GM19463 (cell line): ENCODE results near the gene ARHGAP18.
"Not testable (repeated sequence)": the region's sequence is repeated elsewhere in the genome, so short reads cannot be mapped to it uniquely, and the experiment has no call there.

ENCODE experiments used
- ATAC-seq: cut with Tn5 transposase; IDR thresholded peaks from one replicate; pipeline ENCODE4 v1.9.1; 2021; ENCODE audit warnings: mild to moderate bottlenecking, moderate library complexity; ENCODE audit not compliant: unreplicated experiment

Gene ARHGAP18

DNA sequence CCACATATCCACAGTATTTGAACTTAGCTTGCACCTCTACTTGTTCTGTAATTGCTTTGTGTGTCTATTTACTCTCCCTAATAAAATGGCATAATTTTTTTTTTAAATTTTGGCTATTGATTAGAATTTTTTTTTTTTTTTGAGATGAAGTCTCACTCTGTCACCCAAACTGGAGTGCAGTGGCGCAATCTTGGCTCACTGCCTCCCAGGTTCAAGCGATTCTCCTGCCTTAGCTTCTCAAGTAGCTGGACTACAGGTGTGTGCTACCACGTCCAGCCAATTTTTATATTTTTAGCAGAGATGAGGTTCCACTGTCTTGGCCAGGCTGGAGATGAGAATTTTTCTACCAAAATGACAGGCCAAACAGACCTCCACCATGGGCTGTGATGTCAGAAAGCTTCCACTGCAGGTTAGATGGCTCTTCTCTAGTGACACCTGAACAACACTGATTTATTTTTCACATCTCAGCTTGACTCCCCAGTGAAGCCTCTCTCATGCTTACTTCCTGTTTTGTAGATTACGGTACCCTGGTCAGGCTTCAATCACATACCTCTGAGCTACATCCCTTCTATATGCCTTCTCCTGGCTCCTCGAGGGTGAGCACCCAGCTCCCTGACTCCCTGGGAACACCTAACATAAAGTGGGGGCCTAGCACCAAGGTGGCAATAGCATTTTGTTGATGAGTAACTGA is 112.8 kb downstream of the ARHGAP18 start:
- no peak for ATAC-seq

DNA sequence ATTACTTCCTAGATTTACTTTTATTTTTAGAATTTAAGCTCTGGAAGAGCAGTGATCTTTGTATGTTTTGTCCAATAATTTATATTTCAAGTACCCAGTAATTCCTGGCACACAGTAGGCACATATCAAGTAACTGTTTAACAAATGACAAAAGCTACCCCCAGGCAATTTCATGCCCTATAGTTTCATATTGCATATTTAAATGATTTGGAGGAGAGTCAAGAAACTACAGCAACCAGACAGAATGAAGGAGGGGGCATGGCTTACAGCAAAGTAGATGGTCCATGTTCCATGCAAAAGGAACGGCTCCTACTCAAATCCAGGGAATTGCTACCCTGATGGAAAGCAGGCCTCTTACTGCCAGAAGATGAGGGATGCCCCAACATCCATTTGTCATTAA is 113.5 kb downstream of the ARHGAP18 start:
- ATAC-seq = no peak

DNA sequence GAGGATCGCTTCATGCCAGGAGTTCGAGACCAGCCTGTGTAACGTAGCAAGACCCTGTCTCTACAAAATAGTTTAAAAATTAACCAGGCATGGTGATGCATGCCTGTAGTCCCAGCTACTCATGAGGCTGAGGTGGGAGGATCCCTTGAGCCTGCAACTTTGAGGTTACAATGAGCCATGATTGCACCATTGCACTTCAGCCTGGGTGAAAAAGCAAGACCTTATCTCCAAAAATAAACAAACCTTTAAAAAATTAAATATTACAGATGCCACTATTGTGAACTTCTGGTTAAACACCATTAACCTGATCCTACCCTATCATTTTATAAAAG is 116.8 kb downstream of the ARHGAP18 start:
- ATAC-seq = no peak

DNA sequence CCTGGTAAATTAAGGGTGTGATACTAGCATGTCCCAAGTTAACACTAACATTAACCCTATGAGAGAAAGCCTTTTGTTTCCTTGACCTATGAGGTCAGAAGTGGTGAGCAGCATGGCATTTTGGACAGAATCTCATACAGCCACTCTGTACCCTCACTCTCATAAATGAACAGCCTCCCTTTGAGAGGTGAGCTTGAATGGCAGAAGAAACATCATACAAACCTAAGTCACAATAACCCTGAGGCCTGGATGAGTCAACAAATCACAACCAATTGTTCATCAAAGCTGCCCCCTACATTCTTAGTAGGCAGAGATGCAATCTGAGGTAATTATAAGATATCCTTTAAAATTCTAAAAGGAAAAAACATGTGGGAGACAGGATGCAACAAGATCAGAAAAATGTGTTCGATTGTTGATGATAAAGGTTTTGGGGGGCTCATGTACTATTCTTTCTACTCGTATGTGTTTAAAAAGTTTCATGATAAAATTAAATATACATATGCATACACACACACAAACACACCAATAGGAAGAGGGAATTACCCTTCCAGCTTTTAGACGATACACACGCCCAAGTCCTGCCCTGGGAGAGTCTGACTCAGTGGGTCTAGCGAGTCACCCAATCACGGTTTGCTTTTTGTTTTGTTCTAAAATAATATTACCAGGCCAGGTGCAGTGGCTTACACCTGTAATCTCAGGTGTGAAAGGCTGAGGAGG is 117.3 kb downstream of the ARHGAP18 start:
- no peak for ATAC-seq

DNA sequence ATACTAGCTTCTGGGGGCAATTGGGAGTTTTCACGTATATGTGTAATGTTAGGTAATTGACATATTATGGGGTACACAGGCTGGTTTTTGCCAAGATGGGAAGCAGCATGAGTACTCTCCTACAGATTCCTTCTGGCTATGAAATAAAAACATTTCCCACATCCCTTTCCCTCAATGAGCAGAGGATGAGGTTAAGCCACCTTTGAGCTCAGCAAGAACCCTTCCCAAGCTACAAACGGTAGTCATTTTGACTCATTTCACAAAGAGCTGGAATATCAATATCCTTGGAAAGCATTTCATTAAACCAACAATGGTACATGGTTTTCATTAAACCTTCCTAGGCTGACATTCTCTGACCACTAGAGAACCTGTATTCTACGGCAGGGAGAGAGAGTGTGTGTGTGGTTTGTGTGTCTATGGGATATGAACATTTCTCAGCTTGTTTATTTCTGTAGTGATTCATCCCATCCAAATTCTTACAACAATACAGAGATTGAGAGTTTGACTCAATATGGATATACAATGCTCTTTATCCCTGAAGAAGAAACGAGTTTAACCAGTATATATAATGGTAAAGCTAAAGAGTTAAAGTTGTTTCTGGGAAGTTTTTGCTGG is 119.5 kb downstream of the ARHGAP18 start:
- no peak for ATAC-seq

DNA sequence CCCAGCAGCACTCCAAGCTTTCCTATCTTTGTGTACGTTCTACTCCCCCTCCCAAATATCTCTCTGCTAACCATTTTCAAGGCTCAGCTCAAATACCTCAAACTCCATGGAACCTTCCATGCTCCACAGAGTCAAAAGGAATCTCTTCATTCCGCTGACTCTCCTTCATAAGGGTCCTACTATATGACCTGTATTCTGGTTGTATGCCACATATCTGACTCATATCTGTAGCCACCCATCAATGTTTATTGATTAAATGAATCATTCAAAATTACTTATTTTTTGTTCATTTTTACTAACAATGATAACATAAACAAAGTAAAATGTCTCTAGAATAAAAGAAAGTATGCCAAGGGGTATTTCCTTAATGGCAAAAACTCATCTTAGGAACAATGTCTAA is 123.2 kb downstream of the ARHGAP18 start:
- ATAC-seq = no peak

DNA sequence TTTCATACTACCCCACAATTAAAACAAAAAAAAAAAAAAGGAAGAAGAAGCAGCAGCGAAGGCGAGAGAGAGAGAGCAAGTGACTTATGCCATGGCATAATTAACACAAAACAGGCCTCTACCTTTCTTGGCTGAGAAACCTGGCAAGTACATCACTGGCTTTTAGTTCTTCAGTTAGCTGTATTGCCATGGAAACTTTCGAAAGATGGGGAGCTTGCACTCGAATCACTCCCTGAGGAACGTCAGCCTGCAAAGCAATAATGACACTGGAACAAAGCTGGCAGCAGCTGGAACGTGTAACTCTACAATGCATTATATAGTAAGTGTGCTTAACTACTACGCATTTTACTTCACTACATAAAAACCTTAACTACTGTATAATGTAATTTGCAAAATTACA is 126.1 kb downstream of the ARHGAP18 start:
- no peak for ATAC-seq

DNA sequence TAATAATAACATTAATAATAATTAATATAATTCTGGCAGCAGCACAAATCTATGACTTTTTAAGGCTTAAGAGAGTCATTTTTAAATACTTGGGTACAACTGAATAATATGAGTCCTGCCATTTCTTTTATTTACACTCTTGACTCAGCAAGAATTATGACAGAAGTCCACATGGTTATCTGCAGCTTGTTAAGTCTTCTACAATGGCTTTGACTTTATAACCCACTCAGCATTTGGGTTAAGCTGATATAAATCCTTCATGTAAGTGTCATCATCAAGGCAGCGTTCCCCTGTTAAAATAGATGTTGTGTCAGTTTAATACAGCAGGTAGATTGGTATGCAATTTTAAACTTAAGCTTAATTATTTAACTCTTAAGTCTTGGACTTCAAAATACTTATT is 131.7 kb downstream of the ARHGAP18 start:
- ATAC-seq = no peak

DNA sequence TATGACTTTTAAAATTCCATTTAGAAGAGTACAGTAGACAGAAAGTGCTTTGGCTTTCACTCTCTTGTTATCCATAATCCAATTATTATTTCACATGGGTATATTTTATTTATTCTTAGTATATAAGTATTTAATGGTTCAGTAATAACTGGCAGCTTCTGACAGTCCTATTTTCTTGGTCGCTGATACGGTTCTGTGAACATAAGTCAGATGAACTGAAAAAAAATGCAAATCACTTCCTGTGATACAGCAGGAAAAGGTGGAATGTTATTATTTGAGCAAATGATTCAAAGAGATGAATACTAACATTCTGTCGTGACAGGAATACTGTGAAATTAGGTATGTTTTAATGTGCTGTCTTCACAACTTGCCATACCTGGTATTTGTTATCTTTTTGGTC is 132.3 kb downstream of the ARHGAP18 start:
- ATAC-seq = no peak

DNA sequence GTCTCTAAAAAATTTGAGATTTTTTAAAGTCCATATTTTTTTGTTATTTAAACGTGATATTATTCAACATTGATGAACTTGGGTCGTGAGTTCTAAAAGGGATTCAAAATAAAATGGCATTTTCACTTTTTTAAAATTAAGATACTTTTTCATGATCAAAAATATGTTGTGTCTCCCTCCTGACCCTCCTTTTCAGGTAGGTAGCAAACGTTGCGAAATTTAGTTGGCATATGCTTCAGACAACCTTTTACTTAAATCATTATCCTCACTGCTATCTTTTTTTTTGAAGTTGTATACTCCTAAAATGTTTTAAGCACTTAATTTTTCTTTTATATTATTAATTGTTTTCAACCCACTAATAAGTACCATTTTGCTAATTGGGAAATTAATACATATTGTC is 133.5 kb downstream of the ARHGAP18 start:
- no peak for ATAC-seq

DNA sequence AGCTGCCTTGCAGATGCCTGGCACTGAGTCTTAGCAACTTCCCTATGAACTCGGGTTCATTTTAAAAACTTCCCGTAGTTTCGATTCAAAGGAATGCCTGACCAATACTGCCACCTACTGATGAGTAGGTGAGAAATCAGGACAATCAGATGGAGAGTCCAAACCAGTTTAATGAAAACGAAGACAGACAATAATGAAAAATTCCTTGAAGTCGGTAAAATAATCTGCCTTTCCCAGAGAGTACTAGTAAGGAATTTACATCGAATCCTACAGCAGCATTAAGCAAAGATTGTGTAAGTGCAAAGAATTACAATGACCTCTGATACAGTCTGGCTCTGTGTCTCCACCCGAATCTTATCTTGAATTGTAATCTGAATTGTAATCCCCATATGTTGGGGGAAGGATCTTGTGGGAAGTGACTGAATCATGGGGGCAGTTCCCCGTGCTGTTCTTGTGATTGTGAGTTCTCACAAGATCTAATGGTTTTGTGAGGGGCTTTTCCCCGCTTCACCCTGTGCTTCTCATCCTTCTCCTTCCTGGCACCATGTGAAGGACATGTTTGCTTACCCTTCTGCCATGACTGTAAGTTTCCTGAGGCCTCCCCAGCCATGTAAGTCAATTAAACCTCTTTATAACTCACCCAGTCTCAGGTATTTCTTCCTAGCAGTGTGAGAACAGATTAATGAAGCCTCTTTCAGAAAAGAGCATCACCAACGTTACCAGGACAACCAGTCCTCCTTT is 134.4 kb downstream of the ARHGAP18 start:
- ATAC-seq = no peak

DNA sequence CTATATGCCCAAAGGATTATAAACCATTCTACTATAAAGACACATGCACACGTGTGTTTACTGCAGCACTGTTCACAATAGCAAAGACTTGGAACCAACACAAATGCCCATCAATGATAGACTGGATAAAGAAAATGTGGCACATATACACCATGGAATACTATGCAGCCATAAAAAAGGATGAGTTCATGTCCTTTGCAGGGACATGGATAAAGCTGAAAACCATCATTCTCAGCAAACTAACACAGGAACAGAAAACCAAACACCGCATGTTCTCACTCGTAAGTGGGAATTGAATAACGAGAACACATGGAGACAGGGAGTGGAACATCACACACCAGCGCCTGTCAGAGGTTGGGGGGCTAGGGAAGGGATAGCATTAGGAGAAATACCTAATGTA is 135.4 kb downstream of the ARHGAP18 start:
- not testable (repeated sequence) for ATAC-seq

DNA sequence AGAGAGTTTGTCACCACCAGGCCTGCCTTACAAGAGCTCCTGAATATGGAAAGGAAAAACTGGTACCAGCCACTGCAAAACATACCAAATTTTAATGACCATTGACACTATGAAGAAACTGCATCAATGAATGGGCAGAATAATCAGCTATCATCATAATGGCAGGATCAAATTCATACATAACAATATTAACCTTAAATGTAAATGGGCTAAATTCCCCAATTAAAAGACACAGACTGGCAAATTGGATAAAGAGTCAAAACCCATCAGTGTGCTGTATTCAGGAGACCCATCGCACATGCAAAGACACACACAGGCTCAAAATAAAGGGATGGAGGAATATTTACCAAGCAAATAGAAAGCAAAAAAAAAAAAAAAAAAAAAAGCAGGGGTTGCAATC is 139.0 kb downstream of the ARHGAP18 start:
- not testable (repeated sequence) for ATAC-seq

DNA sequence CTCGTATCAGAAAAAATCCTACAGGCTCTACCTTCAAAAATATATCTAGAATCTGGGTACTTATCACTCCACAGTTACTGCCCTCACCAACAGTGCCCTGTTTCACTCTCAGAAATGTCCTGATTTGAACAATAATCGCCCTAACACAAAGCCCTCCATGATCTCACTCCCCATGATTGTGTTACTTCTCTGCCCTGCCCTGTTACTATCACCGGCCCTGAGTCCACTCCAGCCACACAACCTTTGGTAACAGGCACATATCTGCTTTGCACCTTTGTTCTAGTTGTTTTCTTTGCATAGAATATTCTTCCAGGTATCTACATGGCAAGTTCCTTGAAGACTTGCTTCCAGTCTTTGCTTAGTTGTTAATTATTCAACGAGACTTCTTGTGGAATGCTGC is 142.0 kb downstream of the ARHGAP18 start:
- no peak for ATAC-seq

DNA sequence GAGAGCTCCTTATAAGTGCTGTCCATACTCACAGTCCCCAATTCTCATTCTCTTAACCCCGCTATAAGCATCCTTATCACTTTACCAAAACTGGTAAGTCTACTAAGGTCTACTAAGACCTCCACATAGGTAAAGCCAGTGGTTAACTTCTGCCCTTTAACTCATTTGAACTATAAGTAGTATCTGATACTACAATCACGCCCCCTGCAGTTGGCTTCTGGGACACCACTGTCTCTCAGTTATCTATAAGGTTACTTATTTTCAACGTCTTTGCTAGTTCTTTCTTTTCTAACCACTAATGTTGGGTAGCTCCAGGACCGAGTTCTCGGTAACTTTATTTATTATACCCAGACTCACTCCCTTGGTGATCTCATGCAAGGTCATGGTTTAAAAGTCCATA is 142.6 kb downstream of the ARHGAP18 start:
- ATAC-seq = no peak

DNA sequence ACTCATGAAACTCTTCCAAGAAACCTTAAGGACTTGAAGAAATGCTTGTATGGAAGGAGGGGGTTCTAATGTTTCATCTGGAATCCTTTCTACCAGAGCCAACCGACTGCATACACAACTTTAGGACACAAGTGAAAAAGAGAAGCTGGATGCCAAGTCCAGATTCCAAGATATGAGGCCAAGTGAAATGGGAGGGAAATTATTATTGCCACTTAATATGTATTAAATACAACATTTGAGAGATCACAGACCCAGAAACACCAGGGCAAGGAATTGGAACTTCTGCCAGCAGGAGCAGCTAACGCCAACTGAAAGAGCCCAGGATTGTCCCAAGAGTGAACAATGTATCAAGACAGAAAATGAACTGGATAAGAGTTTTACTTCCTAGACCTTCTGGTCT is 144.2 kb downstream of the ARHGAP18 start:
- ATAC-seq = no peak

DNA sequence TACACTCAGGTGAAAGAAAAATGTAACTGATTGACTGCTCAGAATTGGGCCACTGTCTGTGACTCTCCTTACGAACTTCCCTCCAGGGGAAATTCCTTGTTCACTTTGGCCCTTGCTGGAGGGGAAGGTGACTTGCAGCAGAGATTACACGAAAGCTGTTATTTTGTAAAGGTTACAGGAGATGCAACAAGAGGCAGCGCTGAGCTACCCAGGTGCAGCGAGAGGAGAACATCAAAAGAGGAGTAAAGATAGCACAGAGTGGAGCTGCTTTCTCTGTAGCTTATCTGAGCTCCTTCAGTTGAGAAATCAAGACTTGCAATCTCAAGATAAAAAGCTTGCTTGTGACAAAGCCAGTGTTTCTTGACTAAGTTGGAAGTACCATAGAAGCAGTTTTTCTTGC is 144.6 kb downstream of the ARHGAP18 start:
- ATAC-seq = no peak

DNA sequence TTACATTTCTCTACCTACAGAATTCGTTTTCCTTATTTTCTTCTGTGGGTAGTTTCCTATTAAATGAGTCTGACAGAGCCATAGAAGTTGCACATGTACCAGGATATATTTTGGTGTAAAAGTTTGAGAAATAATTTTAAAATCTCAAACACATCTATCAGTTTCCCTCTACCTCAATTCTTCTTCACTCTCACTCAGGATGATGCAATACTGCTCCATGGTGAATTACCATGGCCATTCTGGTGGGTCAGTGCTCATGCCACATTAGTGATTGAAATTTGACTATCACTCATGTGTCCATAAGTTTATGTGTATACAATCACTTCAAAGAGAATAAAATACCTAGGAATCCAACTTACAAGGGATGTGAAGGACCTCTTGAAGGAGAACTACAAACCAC is 151.7 kb downstream of the ARHGAP18 start:
- ATAC-seq = no peak

DNA sequence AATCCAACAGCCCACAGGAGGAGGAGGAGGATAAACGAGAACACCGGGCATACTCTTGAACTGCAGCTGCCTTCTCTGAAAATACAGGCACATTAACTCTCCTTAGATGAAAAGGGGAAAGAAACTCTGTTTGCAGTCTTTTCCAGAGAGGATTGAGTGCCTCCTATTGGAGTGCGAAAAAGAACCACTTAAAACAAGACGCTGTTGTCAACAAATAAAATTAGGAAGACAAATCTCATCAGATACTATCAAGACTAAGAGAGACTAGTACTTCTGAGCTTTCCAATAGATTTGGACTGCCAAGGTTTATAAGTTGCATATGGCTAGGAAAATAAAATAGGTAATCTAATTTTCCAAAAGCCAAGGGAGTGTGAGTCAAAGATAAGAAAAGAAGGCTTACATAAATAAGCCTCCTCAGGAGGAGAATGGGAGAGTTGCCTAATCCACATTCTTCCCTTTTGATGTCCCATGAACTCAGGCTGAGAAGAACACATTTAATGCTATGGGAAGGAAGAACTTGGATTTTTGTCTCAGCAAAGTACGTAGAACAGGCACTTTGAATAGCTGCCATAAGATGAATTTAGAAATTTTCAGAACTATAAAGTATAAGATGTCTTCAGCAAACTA is 154.7 kb downstream of the ARHGAP18 start:
- ATAC-seq = no peak

DNA sequence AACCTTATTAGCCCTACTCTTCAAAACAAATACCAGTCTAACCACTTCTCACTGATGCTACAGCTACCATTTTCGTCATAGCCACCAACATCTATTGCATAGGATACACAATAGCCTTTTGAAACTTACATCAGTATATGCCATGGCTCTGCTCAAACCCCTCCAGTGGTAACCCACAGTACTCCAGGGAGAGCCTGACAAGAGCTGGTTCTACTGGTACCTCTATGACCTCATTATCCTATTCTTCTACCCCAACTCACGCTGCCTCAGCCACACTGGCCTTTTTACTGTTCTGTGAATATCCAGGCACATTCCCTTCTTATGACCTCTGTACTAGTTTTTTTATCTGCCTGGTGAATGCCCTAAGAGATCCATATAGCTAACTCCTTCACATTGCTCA is 157.6 kb downstream of the ARHGAP18 start:
- ATAC-seq = no peak

DNA sequence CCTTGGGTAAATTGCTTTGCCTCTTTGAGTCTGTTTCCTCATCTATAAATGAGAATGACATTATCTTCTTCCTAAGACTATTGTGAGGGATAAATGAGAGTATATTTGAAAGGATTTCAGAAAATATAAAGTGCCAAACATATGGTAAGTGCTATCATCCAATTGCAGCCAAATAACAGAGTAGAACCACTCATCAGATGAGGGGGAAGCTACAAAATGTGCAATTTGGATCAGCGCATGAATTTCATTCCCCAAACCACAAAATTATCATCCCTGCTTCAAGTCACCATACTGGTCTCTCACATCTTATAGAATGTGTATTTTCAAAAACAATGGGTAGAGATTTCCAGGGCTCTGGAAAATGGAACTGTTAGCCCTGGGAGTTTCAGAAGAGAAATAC is 158.5 kb downstream of the ARHGAP18 start:
- ATAC-seq = no peak
